GM12872 (cell line): ENCODE results near the gene IFI30.

ENCODE experiments used
- CTCF ChIP-seq: IDR thresholded peaks from 3 replicates; pipeline ENCODE4 v1.5.1; 2011; ENCODE audit warnings: low read depth, mild to moderate bottlenecking, low read length, moderate library complexity; ENCODE audit not compliant: insufficient read depth

IFI30 gene

DNA sequence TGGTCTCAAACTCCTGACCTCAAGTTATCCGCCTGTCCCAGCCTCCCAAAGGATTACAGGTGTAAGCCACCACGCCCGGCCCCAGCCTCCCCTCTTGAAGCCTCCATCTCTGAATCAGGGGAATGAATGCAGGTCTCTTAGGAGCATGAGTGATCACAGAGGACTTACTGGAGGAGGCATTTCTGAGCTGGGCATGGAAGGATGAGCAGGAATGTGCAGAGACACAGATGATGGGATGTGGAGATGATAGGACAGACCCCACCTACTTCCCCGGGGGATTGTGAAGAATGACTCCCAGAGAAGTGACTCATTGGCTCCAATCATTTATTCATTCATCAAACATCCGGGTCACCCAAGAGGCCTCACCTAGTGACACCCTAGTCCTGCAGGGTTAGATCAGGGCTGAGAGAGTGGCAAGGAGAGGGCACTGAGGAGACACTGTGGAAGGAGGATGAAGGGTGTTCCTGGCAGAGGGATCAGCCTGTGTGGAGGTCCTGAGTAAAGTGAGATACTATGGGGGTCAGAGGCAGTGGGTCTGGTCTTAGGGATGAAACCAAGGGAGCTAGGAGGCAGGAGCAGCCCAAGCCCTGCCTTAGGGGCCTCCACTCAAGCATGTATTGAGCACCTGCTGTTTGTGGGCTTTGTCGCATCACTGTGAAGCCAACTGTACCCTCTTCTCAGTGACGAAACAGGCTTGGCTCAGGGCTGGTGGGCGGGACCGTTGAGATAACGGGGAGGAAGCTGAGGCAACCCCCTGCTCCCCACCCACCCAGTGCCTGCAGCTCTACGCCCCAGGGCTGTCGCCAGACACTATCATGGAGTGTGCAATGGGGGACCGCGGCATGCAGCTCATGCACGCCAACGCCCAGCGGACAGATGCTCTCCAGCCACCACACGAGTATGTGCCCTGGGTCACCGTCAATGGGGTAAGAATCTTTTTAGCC lies 3.0 kb downstream of the IFI30 start:
- no peak for TF ChIP-seq CTCF

DNA sequence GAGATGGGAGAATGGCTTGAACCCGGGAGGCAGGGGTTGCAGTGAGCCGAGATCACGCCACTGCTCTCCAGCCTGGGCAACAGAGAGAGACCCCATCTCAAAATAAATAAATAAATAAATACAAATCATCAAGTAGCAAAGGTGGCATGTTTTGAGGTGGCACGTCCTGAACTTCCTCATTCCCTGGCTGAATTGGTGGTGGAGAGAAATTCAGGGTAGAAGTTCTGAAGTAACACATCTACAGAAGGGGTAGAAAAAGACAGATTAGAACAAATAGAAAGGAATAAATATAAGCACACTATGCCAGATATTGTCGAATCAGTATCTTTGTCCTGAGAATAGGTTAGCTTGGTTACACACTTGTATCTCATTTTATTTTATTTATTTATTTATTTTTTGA lies 6.3 kb downstream of the IFI30 start:
- no peak for TF ChIP-seq CTCF

DNA sequence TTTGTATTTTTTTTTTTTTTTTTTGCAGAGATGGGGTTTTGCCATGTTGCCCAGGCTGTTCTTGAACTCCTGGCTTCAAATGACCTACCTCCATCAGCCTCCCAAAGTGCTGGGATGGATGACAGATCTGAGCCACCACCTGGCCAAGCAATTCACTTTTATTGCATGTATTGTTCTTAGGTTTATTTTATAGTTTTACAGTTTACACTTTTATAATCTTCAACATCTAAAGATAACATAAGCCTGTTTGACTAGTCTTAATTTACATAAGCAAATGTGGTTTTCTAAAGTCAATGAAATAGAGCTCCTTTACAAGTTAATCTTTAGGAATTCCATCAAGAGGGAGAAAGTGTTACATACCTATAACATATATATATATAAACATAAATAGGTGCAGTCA lies 9.9 kb downstream of the IFI30 start:
- TF ChIP-seq CTCF: no peak

- TF ChIP-seq CTCF: no peak
These were observed 11.9 kb downstream of the IFI30 start for GRCh38 chr19:18185538-18185937.

GRCh38 chr19:18190278-18190677 lies 16.7 kb downstream of the IFI30 start:
- no peak for TF ChIP-seq CTCF

DNA sequence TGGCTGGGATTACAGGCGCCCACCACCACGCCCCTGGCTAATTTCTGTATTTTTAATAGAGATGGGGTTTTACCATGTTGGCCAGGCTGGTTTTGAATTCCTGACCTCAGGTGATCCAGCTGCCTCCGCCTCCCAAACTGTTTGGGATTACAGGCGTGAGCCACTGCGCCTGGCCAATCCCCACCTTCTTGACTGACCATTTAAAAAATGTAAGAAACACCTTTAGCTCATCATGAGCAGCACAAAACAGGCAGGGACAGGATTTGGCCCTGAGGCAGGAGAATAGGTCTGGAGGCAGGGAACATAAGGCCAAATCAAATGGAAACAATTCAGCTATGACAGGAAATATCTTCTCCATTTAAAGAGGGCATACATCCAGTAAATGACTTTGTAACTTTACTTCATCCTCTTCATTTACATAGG lies 18.0 kb downstream of the IFI30 start:
- no peak for TF ChIP-seq CTCF

- TF ChIP-seq CTCF: no peak
These were observed 19.2 kb downstream of the IFI30 start, which contains the start of gene MPV17L2 for GRCh38 chr19:18192673-18193387. Gene MPV17L2 (plus strand): TSS chr19:18193218. CDS start chr19:18193282, 64 bp downstream.
